CD4-positive, alpha-beta T cell treated with Interleukin-15 for 4 hours (primary cell): ENCODE data around the gene CALCOCO1.

ENCODE experiments used
- DNase-seq: peaks from one replicate; pipeline ENCODE4 v3.0.0-alpha.2; 2020; ENCODE audit warnings: low spot score

Gene CALCOCO1

GRCh38 chr12:53752192-53752601 lies 24.9 kb upstream of the CALCOCO1 start:
- DNase-seq: no peak

GRCh38 chr12:53751336-53752191 lies 24.3 kb upstream of the CALCOCO1 start, which contains the start of gene CISTR:
Gene CISTR (minus strand): TSS chr12:53751979.
- peak; percentile 26 for DNase-seq

- no peak for DNase-seq
Observed at GRCh38 chr12:53750812-53751335, 23.6 kb upstream of the CALCOCO1 start.

- DNase-seq: no peak
Observed at GRCh38 chr12:53749986-53750811, 22.9 kb upstream of the CALCOCO1 start.

GRCh38 chr12:53748072-53748840 lies 21.0 kb upstream of the CALCOCO1 start:
- no peak for DNase-seq

- no peak for DNase-seq
Observed at GRCh38 chr12:53747095-53747494, 19.8 kb upstream of the CALCOCO1 start.

- DNase-seq: peak; percentile 86
Observed at GRCh38 chr12:53746592-53747092, 19.4 kb upstream of the CALCOCO1 start.

GRCh38 chr12:53744751-53745150 lies 17.5 kb upstream of the CALCOCO1 start:
- DNase-seq: no peak

GRCh38 chr12:53744130-53744441 lies 16.8 kb upstream of the CALCOCO1 start:
- DNase-seq: no peak

GRCh38 chr12:53743266-53744129 lies 16.2 kb upstream of the CALCOCO1 start:
- DNase-seq: peak; percentile 71

GRCh38 chr12:53740130-53740491 lies 12.9 kb upstream of the CALCOCO1 start:
- DNase-seq: no peak

- DNase-seq: no peak
Observed at GRCh38 chr12:53739214-53740129, 12.2 kb upstream of the CALCOCO1 start.

- DNase-seq: peak; percentile 21
Observed at GRCh38 chr12:53738406-53739213, 11.4 kb upstream of the CALCOCO1 start.

- no peak for DNase-seq
Observed at GRCh38 chr12:53737951-53738405, 10.7 kb upstream of the CALCOCO1 start.

GRCh38 chr12:53737093-53737808 lies 10.0 kb upstream of the CALCOCO1 start:
- no peak for DNase-seq

GRCh38 chr12:53736592-53736991 lies 9.3 kb upstream of the CALCOCO1 start:
- DNase-seq: no peak

GRCh38 chr12:53735556-53735955 lies 8.3 kb upstream of the CALCOCO1 start:
- no peak for DNase-seq

GRCh38 chr12:53734425-53734824 lies 7.2 kb upstream of the CALCOCO1 start:
- DNase-seq: no peak
